ENCODE results near the gene PIGR.
A peak's percentile ranks its signal among the peaks of the same experiment; 100 is the strongest.

PIGR gene, protein sequence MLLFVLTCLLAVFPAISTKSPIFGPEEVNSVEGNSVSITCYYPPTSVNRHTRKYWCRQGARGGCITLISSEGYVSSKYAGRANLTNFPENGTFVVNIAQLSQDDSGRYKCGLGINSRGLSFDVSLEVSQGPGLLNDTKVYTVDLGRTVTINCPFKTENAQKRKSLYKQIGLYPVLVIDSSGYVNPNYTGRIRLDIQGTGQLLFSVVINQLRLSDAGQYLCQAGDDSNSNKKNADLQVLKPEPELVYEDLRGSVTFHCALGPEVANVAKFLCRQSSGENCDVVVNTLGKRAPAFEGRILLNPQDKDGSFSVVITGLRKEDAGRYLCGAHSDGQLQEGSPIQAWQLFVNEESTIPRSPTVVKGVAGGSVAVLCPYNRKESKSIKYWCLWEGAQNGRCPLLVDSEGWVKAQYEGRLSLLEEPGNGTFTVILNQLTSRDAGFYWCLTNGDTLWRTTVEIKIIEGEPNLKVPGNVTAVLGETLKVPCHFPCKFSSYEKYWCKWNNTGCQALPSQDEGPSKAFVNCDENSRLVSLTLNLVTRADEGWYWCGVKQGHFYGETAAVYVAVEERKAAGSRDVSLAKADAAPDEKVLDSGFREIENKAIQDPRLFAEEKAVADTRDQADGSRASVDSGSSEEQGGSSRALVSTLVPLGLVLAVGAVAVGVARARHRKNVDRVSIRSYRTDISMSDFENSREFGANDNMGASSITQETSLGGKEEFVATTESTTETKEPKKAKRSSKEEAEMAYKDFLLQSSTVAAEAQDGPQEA

DNA sequence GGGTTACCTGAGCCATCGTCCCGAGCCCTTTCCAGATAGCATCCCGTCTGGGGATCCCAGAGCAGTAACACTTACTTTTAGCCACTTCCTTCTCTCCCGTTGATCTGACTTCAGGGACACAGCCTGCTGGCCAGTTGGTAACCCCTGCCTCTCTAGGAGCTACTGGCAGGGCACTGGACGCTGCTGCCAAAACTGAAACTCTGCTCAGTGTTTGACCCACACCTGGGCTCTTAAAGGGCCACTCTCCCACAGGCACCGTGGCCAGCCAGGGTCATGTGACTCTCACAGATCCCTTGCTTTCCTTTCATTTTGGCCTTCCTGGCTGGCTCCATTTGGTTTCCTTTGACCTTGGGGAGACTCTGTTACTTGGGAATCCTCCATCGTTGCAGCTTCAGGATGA lies at the start of gene PIGR:
PIGR (minus strand) TSS at position 206 of the 400 bp plus-strand sequence. CDS start 5,935 bp downstream, outside the sequence.
- no peak for DNase-seq

DNA sequence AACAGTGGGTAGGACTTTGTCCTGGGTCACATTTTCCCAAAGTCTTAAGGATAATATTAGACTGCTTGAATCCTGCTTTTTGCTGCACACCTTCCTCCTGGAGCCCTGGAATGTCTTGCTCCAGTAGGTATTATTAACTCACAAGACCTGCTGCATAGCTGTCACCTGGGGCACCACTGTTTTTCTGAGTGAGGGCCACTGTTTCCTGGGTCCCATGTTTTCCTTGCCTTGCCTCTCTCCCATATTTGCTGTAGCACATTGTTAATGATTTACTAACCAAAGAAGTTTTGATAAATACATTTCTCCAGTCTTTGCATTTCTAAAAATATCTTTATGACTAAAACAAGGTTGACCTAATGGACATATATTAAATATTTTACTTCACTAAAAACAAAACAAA lies 46.5 kb upstream of the PIGR start:
- no peak for DNase-seq

DNA sequence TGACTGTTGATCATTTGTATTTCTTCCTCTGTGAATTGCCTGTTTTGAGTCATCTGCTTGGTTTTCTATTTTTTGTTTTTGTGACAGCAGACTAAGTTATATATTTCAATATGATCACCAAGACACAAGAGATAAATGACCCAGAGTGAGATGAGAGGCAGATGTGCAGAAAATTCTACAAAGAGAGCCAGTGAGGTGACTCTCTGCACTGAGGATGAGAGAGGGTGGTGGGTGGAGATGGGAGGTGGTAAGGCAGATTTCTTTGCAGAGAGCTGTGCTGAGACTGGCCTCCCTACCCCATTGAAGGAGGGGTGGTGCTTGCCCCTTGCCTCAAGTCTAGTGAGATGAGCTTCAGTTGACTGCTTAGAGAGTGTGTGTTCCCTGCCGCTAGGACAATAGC lies 41.6 kb upstream of the PIGR start:
- no peak for DNase-seq

DNA sequence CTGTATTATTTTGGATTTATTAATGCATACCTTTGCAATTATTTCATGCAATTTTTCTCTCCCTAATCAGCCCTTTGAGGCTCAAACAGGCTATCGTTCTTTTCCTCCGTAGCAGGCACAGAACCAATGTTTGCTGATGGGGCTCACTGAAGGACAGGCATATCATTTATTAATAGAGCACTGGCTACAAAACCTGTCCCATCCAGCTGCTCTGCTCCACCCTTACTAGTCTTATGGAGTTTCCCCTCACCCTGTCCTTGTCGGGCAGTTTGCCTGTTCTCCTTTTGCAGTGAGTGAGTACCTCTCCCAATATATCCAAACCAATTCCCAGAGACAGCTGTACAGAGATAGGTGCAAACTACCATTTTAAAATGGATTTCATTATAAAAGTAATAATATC lies 40.6 kb upstream of the PIGR start:
- DNase-seq = no peak

DNA sequence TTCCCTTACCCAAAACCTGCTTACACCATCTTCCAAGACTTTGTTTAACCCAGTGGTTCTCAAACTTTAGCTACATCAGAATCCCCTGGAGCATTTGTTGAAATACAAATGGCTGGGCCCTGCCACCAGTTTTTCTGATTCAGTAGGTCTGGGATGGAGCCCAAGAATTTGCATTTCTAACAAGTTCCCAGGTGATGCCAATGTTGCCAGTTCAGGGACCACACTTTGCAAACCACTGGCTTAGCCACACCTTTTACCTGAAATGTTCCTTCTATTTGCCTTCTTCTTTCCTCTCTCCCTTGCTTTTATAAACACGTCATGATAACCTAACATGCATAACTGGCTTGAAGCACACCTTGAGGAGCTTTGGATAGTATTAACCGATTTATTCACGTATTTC lies 40.1 kb upstream of the PIGR start:
- DNase-seq = no peak

DNA sequence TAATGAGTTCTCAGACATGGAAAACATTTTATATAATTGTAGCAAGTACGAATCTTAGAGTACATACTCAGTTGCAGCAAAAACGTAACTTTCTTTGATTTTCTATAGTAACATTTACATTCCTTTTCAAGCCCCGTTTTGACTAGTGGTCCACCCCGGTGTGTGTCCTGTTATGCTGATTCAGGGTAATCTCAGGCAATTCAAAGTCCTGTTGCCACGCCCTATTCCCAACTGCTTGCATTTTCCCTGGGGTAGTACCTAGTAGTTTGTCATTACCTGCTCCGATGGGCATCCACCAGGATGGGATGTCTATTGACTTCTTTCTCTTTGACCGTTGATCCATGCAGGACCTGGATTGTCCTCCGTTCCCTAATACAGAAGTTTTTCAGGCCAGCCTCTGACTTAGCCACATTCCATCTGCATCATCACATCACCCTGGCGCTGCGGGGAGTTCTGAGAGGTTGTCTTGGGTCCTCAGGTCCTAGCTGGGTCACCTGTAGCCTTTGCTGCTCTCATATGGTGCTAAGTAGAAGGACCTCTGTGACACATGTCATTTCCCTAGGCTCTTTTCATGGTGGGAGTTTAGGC lies 39.0 kb upstream of the PIGR start:
- no peak for DNase-seq

DNA sequence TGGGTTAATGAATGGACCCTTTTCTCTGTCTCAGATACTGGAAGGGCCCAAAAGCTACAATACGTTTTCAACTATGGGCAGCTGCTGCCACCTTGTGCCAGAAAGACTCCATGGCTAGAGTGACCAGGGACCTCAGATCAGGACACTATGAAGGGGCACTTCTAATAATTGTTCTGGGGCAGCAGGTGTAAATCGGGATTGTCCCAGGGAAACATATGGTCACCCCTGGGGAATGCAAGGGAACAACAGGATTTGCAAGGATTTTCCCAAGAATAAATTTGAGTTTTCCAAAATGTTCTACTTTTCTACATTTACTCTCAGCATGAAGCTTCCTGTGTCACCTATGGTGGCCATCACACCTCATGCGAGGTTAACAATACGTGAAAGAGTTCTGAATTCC lies 36.0 kb upstream of the PIGR start:
- DNase-seq = peak; percentile 32

DNA sequence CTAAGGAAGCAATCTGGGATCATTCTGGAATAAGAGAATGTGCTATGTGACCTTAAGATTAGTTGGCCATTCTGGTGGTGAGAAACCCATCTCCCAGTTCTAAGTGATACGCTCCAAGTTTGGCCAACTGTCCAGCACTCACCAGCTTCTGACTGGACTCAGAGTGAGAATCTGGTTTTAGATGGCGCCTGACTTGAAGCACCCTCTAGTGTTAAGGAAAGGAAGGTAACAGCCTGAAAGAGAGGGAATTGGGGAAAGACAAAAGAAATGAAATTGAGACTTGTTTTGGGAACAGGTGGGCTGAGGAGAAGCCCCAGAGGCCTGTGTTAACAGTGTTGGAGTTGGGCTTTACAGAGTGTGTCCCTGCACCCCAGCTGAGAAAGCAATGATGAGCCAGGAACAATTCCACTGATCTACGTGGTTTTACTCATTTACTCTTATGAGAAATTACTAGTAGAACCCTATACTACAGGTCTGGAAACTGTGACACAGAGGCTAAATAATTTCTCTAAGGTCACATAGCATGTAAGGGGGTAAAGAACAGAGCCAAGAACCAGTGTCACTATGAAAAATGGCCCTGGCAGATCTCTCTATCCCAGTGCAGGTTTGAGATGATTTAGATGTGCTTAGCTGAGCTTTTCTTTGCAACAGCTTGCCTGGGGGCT lies 33.2 kb upstream of the PIGR start:
- no peak for DNase-seq

DNA sequence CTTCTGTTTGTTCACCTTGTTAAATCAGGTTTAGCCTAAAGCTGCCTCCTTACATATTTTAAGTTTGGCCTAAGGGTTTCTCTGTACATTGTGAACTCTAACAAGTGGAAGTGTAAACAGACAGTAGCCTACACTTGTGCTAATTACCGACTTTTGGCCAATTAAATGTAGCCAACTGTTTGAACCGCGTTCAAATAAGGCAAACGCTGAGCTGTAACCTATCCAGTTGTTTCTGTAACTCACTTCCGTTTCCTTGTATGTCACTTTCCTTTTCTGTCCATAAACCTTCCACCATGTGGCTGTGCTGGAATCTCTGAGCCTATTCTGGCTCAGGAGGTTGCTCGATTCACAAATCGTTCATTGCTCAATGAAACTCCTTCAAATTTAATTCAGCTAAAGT lies 32.0 kb upstream of the PIGR start:
- DNase-seq = no peak

DNA sequence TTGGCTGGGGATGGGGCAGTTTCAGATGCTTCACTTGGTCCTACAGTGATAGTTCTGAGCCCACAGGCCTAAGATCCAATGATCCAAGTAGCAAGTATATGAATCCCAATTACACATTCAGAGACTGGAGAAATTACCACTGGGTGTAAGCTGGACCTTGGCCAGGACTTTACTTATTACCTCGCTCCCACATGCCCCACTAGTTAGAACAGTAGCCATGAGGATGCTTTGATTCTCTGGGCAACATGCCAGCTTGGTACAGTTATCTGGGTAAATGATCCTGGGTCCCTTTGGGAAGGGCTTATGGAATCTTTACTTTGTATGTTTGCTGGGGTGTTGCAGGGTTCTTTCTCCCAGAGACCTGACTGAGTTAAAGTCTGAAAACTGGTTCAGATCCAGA lies 29.0 kb upstream of the PIGR start:
- DNase-seq = no peak

DNA sequence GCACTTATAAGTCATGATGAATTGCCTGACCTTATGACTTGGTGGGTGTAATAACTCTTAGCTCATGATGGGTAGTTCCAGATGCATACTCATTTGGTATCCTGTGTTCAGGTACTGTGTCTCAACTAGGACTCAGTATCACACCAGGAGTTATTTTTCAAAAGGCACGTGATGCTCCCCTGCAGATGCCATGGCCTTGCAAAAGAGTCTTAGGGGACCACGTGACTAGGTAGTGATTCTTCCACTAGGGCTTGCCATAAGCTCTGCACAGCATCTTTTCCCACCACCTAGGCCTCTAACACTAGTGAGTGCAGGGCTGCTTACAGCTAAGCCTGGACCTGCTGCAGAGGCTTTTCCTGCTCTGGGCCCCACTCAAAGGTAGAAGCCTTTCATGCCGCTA lies 27.9 kb upstream of the PIGR start:
- no peak for DNase-seq

DNA sequence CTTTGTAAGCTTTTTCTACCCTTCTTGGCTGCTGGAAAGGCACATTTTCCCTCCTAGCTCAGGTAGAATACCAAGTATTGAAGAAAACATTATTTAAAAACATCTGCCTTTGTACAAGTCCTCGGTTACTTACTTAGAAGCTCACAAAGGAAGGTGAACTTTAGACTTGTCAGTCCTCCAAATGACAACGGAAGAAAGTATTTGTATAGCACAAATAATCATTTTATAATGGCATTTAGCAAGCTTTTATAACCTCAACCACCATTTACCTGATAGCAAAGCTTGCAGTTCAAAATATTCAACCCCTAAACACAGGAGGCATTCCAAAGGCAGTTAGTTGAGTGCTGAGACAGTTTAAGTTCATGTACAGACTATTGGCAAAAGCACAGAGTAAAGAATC lies 26.5 kb upstream of the PIGR start:
- DNase-seq = no peak

DNA sequence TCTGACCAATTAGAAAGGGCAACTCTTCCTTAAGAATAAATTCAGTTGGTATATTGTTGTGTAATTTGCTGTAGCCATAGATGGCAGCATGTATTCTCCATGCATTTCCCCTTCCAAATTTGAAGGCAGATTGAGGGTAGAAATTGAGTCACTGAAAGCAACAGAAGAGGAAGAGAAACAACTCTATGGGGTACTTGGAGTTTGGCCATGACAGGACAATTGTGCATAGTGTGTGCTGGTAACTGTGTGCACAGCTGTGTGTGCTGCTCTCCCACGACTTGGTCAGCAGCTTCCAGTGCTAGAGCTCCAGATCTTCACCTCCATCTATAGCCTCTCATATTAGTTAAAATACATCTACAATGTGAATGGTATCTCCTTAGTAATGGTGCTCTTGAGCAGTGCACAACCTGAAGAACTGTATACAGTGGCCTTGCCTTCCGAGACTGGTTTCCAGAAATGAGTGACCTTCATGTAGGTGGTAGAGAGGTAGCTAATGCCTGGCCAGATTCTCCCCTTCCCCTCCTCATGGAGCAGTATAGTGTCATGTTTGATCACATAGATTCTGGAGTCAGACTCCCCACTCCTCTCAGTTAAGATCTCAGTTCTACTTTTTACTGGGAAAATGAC lies 24.9 kb upstream of the PIGR start:
- no peak for DNase-seq

DNA sequence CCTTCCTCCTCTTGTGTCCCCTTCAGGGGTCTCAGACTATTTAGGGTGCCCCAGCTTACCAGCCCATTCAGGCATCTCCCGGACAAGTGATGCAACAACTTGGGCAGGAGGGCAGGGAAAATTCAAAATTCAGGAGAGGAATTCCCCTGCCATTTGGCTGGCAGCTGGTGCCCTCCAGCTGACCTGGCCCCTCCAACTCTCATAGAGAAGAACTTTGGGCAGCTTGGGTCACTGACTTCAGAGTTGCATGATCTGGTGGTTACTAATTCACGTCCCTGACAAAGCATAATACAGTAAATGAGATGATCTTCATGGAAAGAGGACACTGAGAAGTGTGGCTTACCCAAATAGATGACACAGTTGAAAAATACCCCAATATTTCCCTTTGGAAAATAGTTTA lies 24.2 kb upstream of the PIGR start, which contains the start of gene FCAMR:
FCAMR (minus strand) TSS at position 15 of the 400 bp plus-strand sequence. CDS start 335 bp downstream, outside the sequence.
- DNase-seq = no peak

DNA sequence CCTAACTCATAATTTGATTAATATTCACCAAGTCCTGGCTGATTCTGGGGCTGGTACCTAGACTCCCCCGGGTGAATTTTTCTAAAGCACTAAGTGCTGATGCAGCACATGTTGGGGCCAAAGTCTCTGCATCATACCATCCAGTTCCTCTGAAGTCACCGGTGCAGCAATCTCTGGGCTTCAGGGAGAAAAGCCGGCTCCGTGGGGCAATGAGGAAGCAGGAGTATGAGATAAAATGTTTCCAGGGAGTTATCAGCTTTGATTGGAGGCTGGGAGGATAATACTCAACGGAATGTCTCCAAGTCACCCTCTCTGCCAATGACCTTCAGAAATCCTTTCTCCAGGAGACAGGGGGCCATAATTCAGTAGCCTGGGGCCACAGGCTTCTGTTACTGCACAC lies 22.8 kb upstream of the PIGR start:
- DNase-seq = no peak

DNA sequence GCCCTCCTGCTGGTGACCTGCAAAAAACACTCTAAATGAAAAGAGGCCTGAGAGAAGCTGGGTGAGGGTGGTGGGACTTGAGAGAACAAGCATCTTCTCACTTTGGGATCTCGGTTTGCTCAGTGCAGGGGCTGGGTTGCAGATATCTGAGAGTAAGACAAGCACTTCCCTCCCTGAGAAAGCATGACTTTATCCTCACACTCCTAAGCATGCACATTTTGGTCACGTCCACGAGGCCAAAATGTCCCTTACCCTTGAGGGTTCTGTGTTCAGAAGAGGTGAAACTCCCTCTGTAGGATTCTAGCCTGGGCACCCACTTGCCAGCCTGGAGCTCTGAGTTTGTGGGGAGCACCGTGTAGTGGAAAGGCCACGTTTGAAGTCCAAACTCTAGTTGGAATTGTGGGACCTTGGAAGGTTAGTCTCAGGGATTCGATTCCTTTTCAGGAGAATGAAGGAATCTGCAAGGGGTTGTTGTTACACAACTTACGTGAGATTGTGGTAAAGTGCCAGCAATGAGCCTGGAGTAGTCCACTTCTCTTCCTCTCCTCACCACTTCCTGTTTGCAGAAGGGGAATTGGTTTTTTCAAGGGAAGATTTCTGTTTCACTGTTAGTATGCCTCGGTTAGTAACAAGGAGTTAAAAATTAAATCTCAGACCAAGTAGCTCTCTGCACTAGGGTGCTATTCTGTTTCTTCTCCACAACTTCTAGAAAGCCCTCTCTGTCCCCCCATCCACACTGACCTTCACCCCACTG lies 21.0 kb upstream of the PIGR start:
- DNase-seq = no peak

DNA sequence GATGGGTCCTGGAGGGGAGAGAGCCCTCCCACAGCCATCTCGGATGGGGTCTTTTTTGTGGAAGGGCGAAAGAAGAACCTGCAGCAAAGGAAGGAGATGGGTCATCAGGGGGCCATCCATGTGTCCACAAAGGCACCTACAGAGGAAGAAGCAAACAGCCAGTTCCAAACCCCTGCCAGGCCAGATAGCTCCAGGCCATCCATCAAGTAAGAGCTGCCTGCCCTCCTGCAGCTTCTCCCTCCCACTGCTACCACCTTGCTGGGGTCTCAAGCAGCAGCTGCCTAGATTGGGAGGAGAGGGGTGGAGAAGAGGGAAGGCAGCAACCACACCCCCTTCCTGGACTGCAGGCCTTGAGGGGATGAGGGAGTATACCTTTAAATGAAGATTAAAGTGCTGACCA lies 19.5 kb upstream of the PIGR start:
- no peak for DNase-seq

DNA sequence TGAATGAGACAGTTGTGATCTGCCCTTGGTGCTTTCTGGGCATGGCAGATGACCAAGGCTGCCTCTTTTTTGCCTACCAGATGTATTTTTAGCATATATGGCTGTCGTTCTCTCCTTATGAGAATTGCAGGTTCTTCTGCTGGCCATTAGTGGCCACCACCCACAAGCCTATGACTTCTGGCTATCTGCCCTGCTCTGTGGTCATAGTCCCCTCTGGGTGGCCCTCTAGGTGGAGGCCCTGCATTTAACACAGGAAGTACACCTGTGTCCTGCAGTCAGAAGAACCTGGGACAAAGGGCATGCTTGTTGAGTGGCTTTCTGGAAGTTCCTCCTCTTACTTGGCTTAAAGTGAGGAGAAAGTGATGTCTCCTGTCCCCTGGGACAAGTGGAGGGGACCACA lies 17.5 kb upstream of the PIGR start:
- DNase-seq = no peak

DNA sequence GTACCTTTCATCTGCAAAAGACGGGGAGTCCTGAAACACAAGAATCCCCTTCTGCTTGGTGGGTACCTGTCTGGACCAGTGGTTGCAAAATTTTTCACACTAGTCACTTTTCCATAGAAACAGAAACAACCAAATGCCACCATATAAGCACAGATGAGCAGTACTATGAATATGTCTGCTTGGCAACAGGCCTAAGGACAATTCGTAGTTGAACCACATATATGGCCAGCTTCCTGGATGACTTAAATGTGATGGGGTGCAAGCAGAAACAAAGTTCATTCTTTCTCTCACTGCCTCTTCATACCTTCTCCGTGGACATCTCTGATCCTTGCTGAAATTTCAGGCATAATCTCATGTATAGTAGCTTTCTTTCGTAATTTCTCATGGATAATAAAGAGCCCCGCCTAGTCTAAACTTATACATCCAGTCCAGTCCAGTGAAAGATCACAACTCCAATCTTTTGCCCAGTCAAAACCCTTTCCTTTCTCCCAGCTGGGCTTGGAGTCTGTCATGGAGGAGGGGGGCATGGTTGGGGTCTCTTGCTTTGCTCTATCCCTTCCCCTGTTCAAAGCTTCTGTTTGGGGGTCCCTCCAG lies 16.9 kb upstream of the PIGR start:
- no peak for DNase-seq

DNA sequence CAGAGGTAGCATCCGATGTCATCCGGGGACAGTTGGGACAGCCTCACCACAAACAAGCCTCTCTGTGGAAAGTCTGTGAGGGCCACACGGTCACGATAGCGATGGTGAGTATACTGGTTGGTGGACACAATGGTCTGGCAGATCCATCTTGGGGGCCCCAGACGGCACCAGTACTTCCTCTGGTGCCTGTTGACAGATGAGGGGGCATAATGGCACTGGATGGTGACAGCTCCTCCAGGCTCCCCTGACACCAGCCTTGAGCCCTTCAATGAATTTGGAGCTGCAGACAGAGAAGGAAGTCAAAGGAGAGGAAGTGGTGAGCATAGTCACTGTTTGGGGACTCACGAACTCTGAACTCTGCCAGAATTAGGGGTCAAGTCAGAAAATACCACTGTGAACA lies 16.0 kb upstream of the PIGR start:
- no peak for DNase-seq

DNA sequence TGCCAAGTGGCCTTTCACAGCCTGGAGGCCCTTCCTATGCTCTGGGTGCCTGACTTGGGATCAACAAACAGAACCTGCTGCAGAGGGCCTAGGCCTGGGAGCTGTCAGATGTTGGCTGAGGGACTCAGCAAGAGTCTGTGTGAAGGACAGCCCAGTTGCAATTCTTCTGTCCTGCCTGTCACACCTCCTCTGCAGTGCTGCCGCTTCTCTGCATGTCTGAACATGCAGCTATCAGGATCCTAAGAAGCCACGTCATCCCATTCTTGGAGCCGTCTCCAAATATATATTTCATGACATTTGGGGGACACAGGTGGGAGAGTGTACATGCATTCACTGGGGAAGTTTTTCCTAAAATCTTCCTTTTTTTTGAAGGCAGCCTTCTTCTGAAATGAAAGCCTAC lies 15.4 kb upstream of the PIGR start:
- DNase-seq = no peak
